HEK293 (cell line): ENCODE measurements around the gene HLA-E.

Experiments
- CTCF ChIP-seq: fragments of 450-650 bp; formaldehyde crosslinking; IDR thresholded peaks from 2 replicates; pipeline ENCODE4 v1.5.1; 2016; ENCODE audit warnings: missing biosample characterization, missing genetic modification characterization
- MEIS1 ChIP-seq: sonication (generic); formaldehyde crosslinking; IDR thresholded peaks from 2 replicates; pipeline ENCODE4 v1.8.1; 2022; ENCODE audit warnings: missing genetic modification reagents, mild to moderate bottlenecking, borderline replicate concordance
- PBX3 ChIP-seq: sonication (generic); formaldehyde crosslinking; IDR thresholded peaks from 2 replicates; pipeline ENCODE4 v1.8.1; 2022; ENCODE audit warnings: mild to moderate bottlenecking, moderate library complexity, missing genetic modification reagents
- PRDM1 ChIP-seq: fragments of 450-650 bp; formaldehyde crosslinking; IDR thresholded peaks from 2 replicates; pipeline ENCODE4; 2016; ENCODE audit warnings: missing biosample characterization, missing genetic modification characterization
- PRDM2 ChIP-seq: fragments of 450-650 bp; formaldehyde crosslinking; IDR thresholded peaks from 2 replicates; pipeline ENCODE4 v1.5.1; 2016; ENCODE audit warnings: missing biosample characterization, missing genetic modification characterization, borderline replicate concordance
- SALL2 ChIP-seq: fragments of 450-650 bp; formaldehyde crosslinking; IDR thresholded peaks from 2 replicates; pipeline ENCODE4 v1.5.0; 2017; ENCODE audit warnings: missing biosample characterization, mild to moderate bottlenecking, missing genetic modification characterization, borderline replicate concordance
- SP7 ChIP-seq: fragments of 450-650 bp; formaldehyde crosslinking; IDR thresholded peaks from 2 replicates; pipeline ENCODE4 v1.5.1; 2016; ENCODE audit warnings: missing biosample characterization, missing genetic modification characterization
- ZBTB17 ChIP-seq: fragments of 450-650 bp; formaldehyde crosslinking; IDR thresholded peaks from 2 replicates; pipeline ENCODE4 v1.5.1; 2016; ENCODE audit warnings: missing biosample characterization, missing genetic modification characterization
- ZBTB6 ChIP-seq: fragments of 450-650 bp; formaldehyde crosslinking; IDR thresholded peaks from 2 replicates; pipeline ENCODE4 v1.5.1; 2017; ENCODE audit warnings: missing biosample characterization, missing genetic modification characterization
- ZBTB7A ChIP-seq: fragments of 450-650 bp; formaldehyde crosslinking; IDR thresholded peaks from 2 replicates; pipeline ENCODE4 v1.5.1; 2016; ENCODE audit warnings: low read depth, missing biosample characterization, missing genetic modification characterization
- ZFP37 ChIP-seq: fragments of 450-650 bp; formaldehyde crosslinking; IDR thresholded peaks from 2 replicates; pipeline ENCODE4 v1.5.1; 2016; ENCODE audit warnings: missing biosample characterization, missing genetic modification characterization
- ZFP69B ChIP-seq: fragments of 450-650 bp; formaldehyde crosslinking; IDR thresholded peaks from 2 replicates; pipeline ENCODE4 v1.5.1; 2016; ENCODE audit warnings: missing biosample characterization, missing genetic modification characterization
- ZNF16 ChIP-seq: fragments of 450-650 bp; formaldehyde crosslinking; IDR thresholded peaks from 2 replicates; pipeline ENCODE4 v1.5.1; 2016; ENCODE audit warnings: low read depth, missing biosample characterization, missing genetic modification characterization
- ZNF174 ChIP-seq: fragments of 450-650 bp; formaldehyde crosslinking; IDR thresholded peaks from 2 replicates; pipeline ENCODE4 v1.5.0; 2017; ENCODE audit warnings: missing biosample characterization, mild to moderate bottlenecking, missing genetic modification characterization
- ZNF19 ChIP-seq: fragments of 450-650 bp; formaldehyde crosslinking; IDR thresholded peaks from 2 replicates; pipeline ENCODE4; 2016; ENCODE audit warnings: missing biosample characterization, missing genetic modification characterization, low read depth
- ZNF2 ChIP-seq: fragments of 450-650 bp; formaldehyde crosslinking; IDR thresholded peaks from 2 replicates; pipeline ENCODE4 v1.5.1; 2016; ENCODE audit warnings: missing biosample characterization, missing genetic modification characterization
- ZNF24 ChIP-seq: fragments of 450-650 bp; formaldehyde crosslinking; IDR thresholded peaks from 2 replicates; pipeline ENCODE4 v1.5.1; 2016; ENCODE audit warnings: missing biosample characterization, missing genetic modification characterization
- ZNF335 ChIP-seq: fragments of 450-650 bp; formaldehyde crosslinking; conservative IDR thresholded peaks from 2 replicates; pipeline ENCODE4 v1.5.1; 2016; ENCODE audit warnings: missing biosample characterization, missing genetic modification characterization
- ZNF341 ChIP-seq: fragments of 450-650 bp; formaldehyde crosslinking; IDR thresholded peaks from 2 replicates; pipeline ENCODE4; 2016; ENCODE audit warnings: low read depth, missing biosample characterization, missing genetic modification characterization
- ZNF37A ChIP-seq: fragments of 450-650 bp; IDR thresholded peaks from 2 replicates; pipeline ENCODE4 v1.5.1; 2018; ENCODE audit warnings: missing biosample characterization, missing genetic modification characterization
- ZNF398 ChIP-seq: fragments of 450-650 bp; formaldehyde crosslinking; IDR thresholded peaks from 2 replicates; pipeline ENCODE4 v1.5.1; 2017; ENCODE audit warnings: missing biosample characterization, missing genetic modification characterization
- ZNF501 ChIP-seq: fragments of 450-650 bp; formaldehyde crosslinking; IDR thresholded peaks from 2 replicates; pipeline ENCODE4 v1.5.1; 2016; ENCODE audit warnings: missing biosample characterization, missing genetic modification characterization
- ZNF530 ChIP-seq: fragments of 450-650 bp; formaldehyde crosslinking; IDR thresholded peaks from 2 replicates; pipeline ENCODE4 v1.5.1; 2016; ENCODE audit warnings: low read depth, missing biosample characterization, missing genetic modification characterization
- ZNF549 ChIP-seq: fragments of 450-650 bp; IDR thresholded peaks from 2 replicates; pipeline ENCODE4 v1.5.1; 2018; ENCODE audit warnings: missing biosample characterization, missing genetic modification characterization, mild to moderate bottlenecking, inconsistent platforms, moderate library complexity
- ZNF561 ChIP-seq: fragments of 450-650 bp; IDR thresholded peaks from 2 replicates; pipeline ENCODE4 v1.5.1; 2018; ENCODE audit warnings: missing biosample characterization, missing genetic modification characterization, borderline replicate concordance
- ZNF621 ChIP-seq: fragments of 450-650 bp; formaldehyde crosslinking; IDR thresholded peaks from 2 replicates; pipeline ENCODE4 v1.5.1; 2017; ENCODE audit warnings: missing biosample characterization, missing genetic modification characterization
- ZNF629 ChIP-seq: fragments of 450-650 bp; formaldehyde crosslinking; IDR thresholded peaks from 2 replicates; pipeline ENCODE4 v1.5.1; 2017; ENCODE audit warnings: missing biosample characterization, missing genetic modification characterization
- ZNF654 ChIP-seq: fragments of 450-650 bp; formaldehyde crosslinking; IDR thresholded peaks from 2 replicates; pipeline ENCODE4 v1.5.1; 2016; ENCODE audit warnings: low read depth, missing biosample characterization, missing genetic modification characterization
- ZNF837 ChIP-seq: fragments of 450-650 bp; formaldehyde crosslinking; IDR thresholded peaks from 2 replicates; pipeline ENCODE4 v1.5.1; 2016; ENCODE audit warnings: missing biosample characterization, missing genetic modification characterization
- ZSCAN30 ChIP-seq: fragments of 450-650 bp; IDR thresholded peaks from 2 replicates; pipeline ENCODE4 v1.5.1; 2018; ENCODE audit warnings: missing biosample characterization, mild to moderate bottlenecking, missing genetic modification characterization, moderate library complexity

The HLA-E gene

GRCh38 chr6:30453508-30454116 is 35.7 kb upstream of the HLA-E start (continued):
- TF ChIP-seq CTCF (tag by site-specific recombination) (peak; percentile 97), ZNF549 (no peak), ZNF501 (tag by site-specific recombination) (no peak), ZNF19 (no peak), SP7 (tag by site-specific recombination) (peak; percentile 65), ZNF561 (no peak), ZNF37A (no peak), ZNF341 (no peak), ZNF629 (tag by site-specific recombination) (peak; percentile 44; the same call in 1 of the 2 replicates), ZNF837 (no peak), ZNF16 (tag by site-specific recombination) (no peak), ZSCAN30 (tag by site-specific recombination) (0 out of 2 replicates have a peak, but pooled peaks have one; percentile 46), MEIS1 (CRISPR knock-in tag) (no peak), ZBTB17 (tag by site-specific recombination) (peak; percentile 97), ZNF24 (tag by site-specific recombination) (no peak), PBX3 (CRISPR knock-in tag) (no peak; the same call in 1 of the 2 replicates), ZFP69B (tag by site-specific recombination) (peak; percentile 42; the same call in 1 of the 2 replicates), ZNF654 (peak; percentile 97), ZFP37 (tag by site-specific recombination) (peak; percentile 67; the same call in 1 of the 2 replicates), PRDM1 (tag by site-specific recombination) (no peak), ZNF335 (tag by site-specific recombination) (no peak), ZBTB7A (no peak), ZNF174 (tag by site-specific recombination) (no peak), PRDM2 (tag by site-specific recombination) (no peak), ZNF621 (no peak), ZNF530 (tag by site-specific recombination) (no peak), ZNF398 (no peak), ZBTB6 (tag by site-specific recombination) (no peak), SALL2 (no peak), ZNF2 (peak; percentile 93)
